ENCODE measurements around the gene FOXN1. TPM values are rescaled to one million over a fixed set of nuclear protein-coding genes. Genes with fewer than 3 reads are reported as not detected.
A peak's percentile ranks its signal among the peaks of the same experiment; 100 is the strongest.

The FOXN1 gene
- total and polyA plus RNA-seq, 8 donors: 0.43 to 9.3 (median 2.4) TPM; not detected in 5

- WGBS, 5 donors: 45 to 59% (median 54%) methylated on average over 5 to 9 of the region's 9 CpGs
- intact Hi-C loops (cut with DNase I; ENCODE audit: low total_unique reads): loop anchor here (5.0 kb wide), 1 partner anchor 39 kb away; no protein-coding TSS in a partner anchor
- Histone ChIP-seq H3K27me3 (peaks cover 0 to 3% (median 0%) of the 10 kb centered on the region in 3 donors), H3K4me3 (no peak overlapping the region), H3K36me3 (no peaks in the 10 kb centered on the region), H3K4me1 (peaks cover 3 to 24% (median 13%) of the 10 kb centered on the region in 4 donors), H3K27ac (no peak overlapping the region), H3K9me3 (no peaks in the 10 kb centered on the region)
- TF ChIP-seq EP300 (IDR thresholded peaks at IDR 0.05) (no peak), POLR2A (IDR thresholded peaks at IDR 0.05) (no peak), POLR2AphosphoS5 (IDR thresholded peaks at IDR 0.05) (no peak), CTCF (IDR thresholded peaks at IDR 0.05) (no peak)
- DNase-seq: no peak
These were observed 30.5 kb downstream of the FOXN1 start for GRCh38 chr17:28536532-28537218.

DNA sequence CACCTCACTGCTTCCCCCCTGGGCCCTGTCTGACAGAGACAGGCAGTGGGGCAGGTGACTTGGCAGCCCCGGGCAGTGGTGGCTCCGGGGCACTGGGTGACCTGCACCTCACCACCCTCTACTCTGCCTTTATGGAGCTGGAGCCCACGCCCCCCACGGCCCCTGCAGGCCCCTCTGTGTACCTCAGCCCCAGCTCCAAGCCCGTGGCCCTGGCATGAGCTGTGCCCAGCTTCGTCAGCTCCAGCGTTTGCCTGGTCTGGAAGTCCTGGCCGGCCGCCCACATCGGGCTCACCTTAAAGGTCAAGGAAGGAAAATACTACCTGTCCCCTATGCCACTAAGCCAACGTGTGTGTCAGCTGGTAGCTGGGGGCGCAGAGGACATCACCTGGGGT is 31.1 kb downstream of the FOXN1 start:
- Histone ChIP-seq H3K27ac (no peak overlapping the region), H3K27me3 (no peaks in the 10 kb centered on the region), H3K9me3 (no peaks in the 10 kb centered on the region), H3K4me1 (peaks cover 3 to 24% (median 13%) of the 10 kb centered on the region in 4 donors), H3K4me3 (no peak overlapping the region), H3K36me3 (no peaks in the 10 kb centered on the region)
- peak in 1 of 2 donors; percentile 84 for DNase-seq
- TF ChIP-seq POLR2AphosphoS5 (IDR thresholded peaks at IDR 0.05) (no peak), POLR2A (IDR thresholded peaks at IDR 0.05) (no peak), EP300 (IDR thresholded peaks at IDR 0.05) (no peak), CTCF (IDR thresholded peaks at IDR 0.05) (no peak)
- 29 to 59% (median 45%) methylated on average over 9 to 12 of the region's 12 CpGs for WGBS, 5 donors
- intact Hi-C loops (cut with DNase I; ENCODE audit: low total_unique reads): loop anchor here (5.0 kb wide), 1 partner anchor 40 kb away; no protein-coding TSS in a partner anchor

DNA sequence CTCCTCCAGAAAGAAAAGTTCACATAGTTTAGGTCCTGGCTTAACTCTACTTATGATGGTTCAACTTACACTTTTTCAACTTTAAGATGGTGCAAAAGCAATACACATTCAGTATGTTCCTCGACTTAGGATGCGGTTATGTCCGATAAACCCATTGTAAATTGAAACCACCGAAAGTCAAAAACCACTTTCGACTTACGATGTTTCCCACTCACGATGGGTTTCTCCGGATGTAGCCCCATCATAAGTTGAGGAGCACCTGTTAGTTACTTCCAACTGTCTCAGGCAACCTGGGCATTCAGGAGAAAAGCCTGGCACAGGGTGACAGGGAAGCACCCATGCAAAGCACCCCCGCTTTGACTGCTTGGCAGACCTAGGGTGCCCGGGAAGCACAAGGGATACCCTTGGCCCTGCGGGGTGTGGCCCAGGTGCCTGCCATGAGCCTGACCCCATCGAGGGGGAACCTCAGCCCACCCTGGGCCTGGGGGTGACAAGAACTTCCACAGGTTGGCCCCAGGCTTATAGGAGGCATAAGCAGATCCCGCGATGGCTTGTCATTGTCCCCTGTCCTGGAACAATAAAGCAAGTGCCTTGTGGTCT is 32.2 kb downstream of the FOXN1 start:
- TF ChIP-seq EP300 (IDR thresholded peaks at IDR 0.05): no peak
- no peak for TF ChIP-seq POLR2AphosphoS5 (IDR thresholded peaks at IDR 0.05)
- no peak for TF ChIP-seq POLR2A (IDR thresholded peaks at IDR 0.05)
- no peak for TF ChIP-seq CTCF (IDR thresholded peaks at IDR 0.05)
- H3K4me3 ChIP-seq: no peak overlapping the region
- DNase-seq: no peak

GRCh38 chr17:28540231-28540630 is 34.1 kb downstream of the FOXN1 start:
- no peak for DNase-seq
- WGBS, 5 donors: 67 to 84% (median 80%) methylated on average over 3 to 4 of the region's 4 CpGs
- peaks cover 3 to 19% (median 9%) of the 10 kb centered on the region in 4 donors for H3K4me1 ChIP-seq
- H3K27me3 ChIP-seq: no peaks in the 10 kb centered on the region
- no peak overlapping the region for H3K4me3 ChIP-seq
- H3K27ac ChIP-seq: no peak overlapping the region
- no peaks in the 10 kb centered on the region for H3K36me3 ChIP-seq
- intact Hi-C loops (cut with DNase I; ENCODE audit: low total_unique reads): no loop called here
- no peak for TF ChIP-seq POLR2AphosphoS5 (IDR thresholded peaks at IDR 0.05)
- TF ChIP-seq EP300 (IDR thresholded peaks at IDR 0.05): no peak
- no peak for TF ChIP-seq CTCF (IDR thresholded peaks at IDR 0.05)
- TF ChIP-seq POLR2A (IDR thresholded peaks at IDR 0.05): no peak
- H3K9me3 ChIP-seq: no peaks in the 10 kb centered on the region

More for the DNA sequence above, 32.2 kb downstream of the FOXN1 start:
- H3K9me3 ChIP-seq: no peaks in the 10 kb centered on the region
- peaks cover 3 to 24% (median 9%) of the 10 kb centered on the region in 4 donors for H3K4me1 ChIP-seq
- no peaks in the 10 kb centered on the region for H3K36me3 ChIP-seq
- intact Hi-C loops (cut with DNase I; ENCODE audit: low total_unique reads): loop anchor here (5.0 kb wide), 1 partner anchor 41 kb away; no protein-coding TSS in a partner anchor
- no peak overlapping the region for H3K27ac ChIP-seq
- no peaks in the 10 kb centered on the region for H3K27me3 ChIP-seq
- 83 to 92% (median 89%) methylated on average over 14 of the region's 14 CpGs for WGBS, 5 donors

Data from stomach (tissue), 9 donors.